Measurements from ENCODE around the gene RRP1. TPM values are rescaled to one million over a fixed set of nuclear protein-coding genes. Genes with fewer than 3 reads are reported as not detected.

The RRP1 gene
- total RNA-seq, 1 experiment from 2014 or later, result 53.9 TPM

DNA sequence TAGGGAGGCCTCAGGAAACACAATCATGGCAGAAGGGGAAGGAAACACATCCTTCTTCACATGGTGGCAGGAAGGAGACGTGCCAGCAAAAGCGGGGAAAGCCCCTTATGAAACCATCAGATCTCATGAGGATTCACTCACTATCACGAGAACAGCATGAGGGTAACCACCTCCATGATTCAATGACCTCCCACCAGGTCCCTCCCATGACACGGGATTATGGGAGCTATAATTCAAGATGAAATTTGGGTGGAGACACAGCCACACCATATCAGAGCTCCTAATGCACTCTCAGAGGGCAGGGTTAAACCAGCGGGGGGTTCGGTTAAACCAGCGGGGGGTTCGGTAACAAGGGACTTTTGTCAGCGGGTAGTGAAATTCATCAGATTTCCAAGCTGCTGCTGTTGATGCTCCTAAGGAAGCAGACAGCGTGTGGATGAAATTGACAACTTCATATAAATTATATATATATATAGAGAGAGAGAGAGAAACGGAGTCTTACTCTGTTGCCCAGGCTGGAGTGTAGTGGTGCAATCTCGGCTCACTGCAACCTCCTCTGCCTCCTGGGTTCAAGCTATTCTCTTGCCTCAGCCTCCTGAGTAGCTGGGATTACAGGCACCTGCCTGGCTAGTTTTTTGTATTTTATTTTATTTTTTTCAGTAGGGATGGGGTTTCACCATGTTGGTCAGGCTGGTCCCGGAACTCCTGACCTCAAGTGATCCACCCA, 17.5 kb upstream of the RRP1 start:
- intact Hi-C loops (cut with micrococcal nuclease), result no loop called here
- no peaks in the 10 kb centered on the region for H3K9me3 ChIP-seq (ENCODE audit: control insufficient read depth in 1 of 2, insufficient read depth in 1 of 2, low read depth in 1 of 2, low read length in 2 of 2)
- H3K4me3 ChIP-seq (replicated peaks in 1 of 2; ENCODE audit: low read depth in 1 of 2, low read length in 2 of 2), result no peak overlapping the region
- H3K27ac ChIP-seq (ENCODE audit: low read depth, low read length), result no peak overlapping the region
- peaks cover 18 to 39% of the 10 kb centered on the region in 2 experiments for H3K4me1 ChIP-seq (ENCODE audit: control insufficient read depth in 1 of 2, insufficient read depth in 2 of 2, low read length in 2 of 2)
- no TSS peak for BruUV-seq (replicated peaks)
- no peak overlapping the region for H3K9ac ChIP-seq (ENCODE audit: low read length)
- TF ChIP-seq POLR2A (IDR thresholded peaks at IDR 0.05; ENCODE audit: borderline replicate concordance, extremely low read depth, insufficient read depth, insufficient read length), result no peak
- TF ChIP-seq SP1 (IDR thresholded peaks at IDR 0.05; ENCODE audit: low read depth), result no peak
- TF ChIP-seq SIN3A (IDR thresholded peaks at IDR 0.05; ENCODE audit: low read depth), result no peak
- no peak for TF ChIP-seq ZFX (IDR thresholded peaks at IDR 0.05)
- TF ChIP-seq YY1 (IDR thresholded peaks at IDR 0.05; ENCODE audit: extremely low read depth, insufficient replicate concordance, low read depth, low read length), result no peak
- no peak for TF ChIP-seq EGR1 (IDR thresholded peaks at IDR 0.05; ENCODE audit: low read depth)
- TF ChIP-seq FOSL1 (IDR thresholded peaks at IDR 0.05; ENCODE audit: low read depth), result no peak
- TF ChIP-seq EZH2phosphoT487 (IDR thresholded peaks at IDR 0.05; ENCODE audit: borderline replicate concordance), result no peak
- no peak for TF ChIP-seq ZNF274 (IDR thresholded peaks at IDR 0.05; ENCODE audit: low read depth, low read length)
- TF ChIP-seq JUND (IDR thresholded peaks at IDR 0.05), result no peak
- TF ChIP-seq EZH2 (IDR thresholded peaks at IDR 0.05), result no peak
- ChIA-PET RAD21 (ENCODE audit: low non-redundant PET in 1 of 2, low total read pairs in 2 of 2, uncharacterized antibody in 2 of 2, unreplicated experiment in 2 of 2) (no interaction called here), CTCF (no interaction called here), POLR2A (no interaction called here)
- no peaks in the 10 kb centered on the region for H3K27me3 ChIP-seq (ENCODE audit: insufficient read depth, low read length)
- H3K36me3 ChIP-seq (ENCODE audit: control insufficient read depth in 1 of 2, insufficient read depth in 2 of 2, low read length in 2 of 2), result peaks cover 8 to 9% of the 10 kb centered on the region in 2 experiments; a peak in 3 of 4 replicates
- no peak overlapping the region for H3K4me2 ChIP-seq (ENCODE audit: low read length)
- no peaks in the 10 kb centered on the region for H3K9me2 ChIP-seq (ENCODE audit: insufficient read depth)
- H2AFZ ChIP-seq (ENCODE audit: low read depth, low read length, poor library complexity, severe bottlenecking), result no peak overlapping the region
- ATAC-seq, result no peak
- no peak for DNase-seq (ENCODE audit: low read depth, low spot score)
- no peaks in the 10 kb centered on the region for H4K20me1 ChIP-seq (ENCODE audit: insufficient read depth)
- H3K79me2 ChIP-seq (ENCODE audit: insufficient read depth, low read length), result peaks cover 18% of the 10 kb centered on the region

- ATAC-seq (no peak), DNase-seq (ENCODE audit: low read depth, low spot score) (no peak)
- intact Hi-C loops (cut with micrococcal nuclease), result no loop called here
- H3K4me2 ChIP-seq (ENCODE audit: low read length), result no peak overlapping the region
- peaks cover 16 to 34% of the 10 kb centered on the region in 2 experiments for H3K4me1 ChIP-seq (ENCODE audit: control insufficient read depth in 1 of 2, insufficient read depth in 2 of 2, low read length in 2 of 2)
- ChIA-PET CTCF (no interaction called here), POLR2A (no interaction called here), RAD21 (ENCODE audit: low non-redundant PET in 1 of 2, low total read pairs in 2 of 2, uncharacterized antibody in 2 of 2, unreplicated experiment in 2 of 2) (no interaction called here)
- H3K9ac ChIP-seq (ENCODE audit: low read length), result no peak overlapping the region
- no peak overlapping the region for H3K4me3 ChIP-seq (replicated peaks in 1 of 2; ENCODE audit: low read depth in 1 of 2, low read length in 2 of 2)
- H3K27me3 ChIP-seq (ENCODE audit: insufficient read depth, low read length), result no peaks in the 10 kb centered on the region
- H3K27ac ChIP-seq (ENCODE audit: low read depth, low read length), result no peak overlapping the region
- no peak for TF ChIP-seq CTCF (IDR thresholded peaks at IDR 0.05 in 2 of 3, conservative IDR thresholded peaks at IDR 0.05 in 1 of 3; ENCODE audit: borderline replicate concordance in 1 of 3, insufficient read depth in 1 of 3, low read depth in 2 of 3, low read length in 2 of 3)
- no peak for TF ChIP-seq JUND (IDR thresholded peaks at IDR 0.05)
- no peak for TF ChIP-seq ELF1 (IDR thresholded peaks at IDR 0.05; ENCODE audit: borderline replicate concordance, low read depth)
- TF ChIP-seq POLR2A (IDR thresholded peaks at IDR 0.05; ENCODE audit: borderline replicate concordance, extremely low read depth, insufficient read depth, insufficient read length), result no peak
- no peak for TF ChIP-seq FOSL1 (IDR thresholded peaks at IDR 0.05; ENCODE audit: low read depth)
- TF ChIP-seq POLR2AphosphoS5 (IDR thresholded peaks at IDR 0.05; ENCODE audit: low read depth, low read length), result peak; percentile 15; the same call in 1 of the 2 replicates
- TF ChIP-seq SIN3A (IDR thresholded peaks at IDR 0.05; ENCODE audit: low read depth), result no peak
- TF ChIP-seq EGR1 (IDR thresholded peaks at IDR 0.05; ENCODE audit: low read depth), result no peak
- no peaks in the 10 kb centered on the region for H4K20me1 ChIP-seq (ENCODE audit: insufficient read depth)
- H3K36me3 ChIP-seq (ENCODE audit: control insufficient read depth in 1 of 2, insufficient read depth in 2 of 2, low read length in 2 of 2), result peaks cover 8 to 9% of the 10 kb centered on the region in 2 experiments; a peak in 3 of 4 replicates
- no peaks in the 10 kb centered on the region for H3K9me2 ChIP-seq (ENCODE audit: insufficient read depth)
- H3K79me2 ChIP-seq (ENCODE audit: insufficient read depth, low read length), result peaks cover 18% of the 10 kb centered on the region
- no TSS peak for BruUV-seq (replicated peaks)
- no peaks in the 10 kb centered on the region for H3K9me3 ChIP-seq (ENCODE audit: control insufficient read depth in 1 of 2, insufficient read depth in 1 of 2, low read depth in 1 of 2, low read length in 2 of 2)
- no peak overlapping the region for H2AFZ ChIP-seq (ENCODE audit: low read depth, low read length, poor library complexity, severe bottlenecking)
Observed at GRCh38 chr21:43772425-43772821, 17.0 kb upstream of the RRP1 start.
